GM20000 (cell line): ENCODE results near the gene TMEM139.

ENCODE experiments used
- DNase-seq: peaks from one replicate; pipeline ENCODE4 v3.0.0; 2012; ENCODE audit warnings: low spot score
- TF ChIP-seq, protein P1 (sequence below): IDR thresholded peaks from 2 replicates; pipeline ENCODE4 v1.5.1; 2012; ENCODE audit warnings: mild to moderate bottlenecking, control low read depth; ENCODE audit errors: extremely low read depth, missing control alignments

Gene TMEM139

DNA sequence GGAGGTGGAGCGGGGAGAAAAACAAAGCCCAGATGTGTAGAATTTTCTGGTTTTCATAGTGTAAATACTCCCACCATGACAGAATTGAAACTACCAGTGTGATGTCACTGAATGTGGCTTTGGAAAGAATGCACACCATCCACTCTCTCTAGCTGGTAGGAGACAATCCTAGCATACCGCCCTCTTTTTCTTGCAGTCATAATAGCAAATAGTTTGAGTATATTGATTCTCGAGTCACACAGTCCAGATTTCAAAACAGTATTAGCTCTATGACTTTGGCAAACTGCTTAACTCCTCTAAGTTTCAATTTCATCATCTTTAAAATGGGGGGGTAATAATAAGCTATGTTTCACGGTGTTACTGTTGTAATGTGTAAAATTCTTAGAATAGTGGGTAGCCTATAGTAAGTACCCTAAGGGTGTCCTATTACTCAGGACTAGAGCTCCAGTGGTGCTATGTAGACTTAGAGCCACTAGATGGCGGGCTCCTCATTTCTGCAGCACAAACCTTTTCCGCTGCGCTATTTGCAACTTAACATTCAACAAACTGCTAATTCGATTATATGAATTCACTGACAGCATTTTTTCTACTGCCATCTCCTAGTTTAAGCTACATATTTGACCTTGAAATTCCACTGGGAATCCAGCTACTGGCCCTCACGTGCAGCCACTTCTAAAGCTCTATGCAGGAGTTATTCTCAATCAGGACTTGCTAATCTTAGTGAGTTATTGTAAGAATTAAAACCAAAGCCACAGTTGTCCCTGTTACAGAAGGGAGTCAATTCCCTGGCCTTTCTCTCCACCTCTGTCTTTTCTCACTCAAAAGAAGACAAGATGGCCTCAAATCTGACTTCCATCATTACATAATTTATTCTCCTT, 44.2 kb upstream of the TMEM139 start:
- peak; percentile 56 for DNase-seq
- TF ChIP-seq, protein P1, sequence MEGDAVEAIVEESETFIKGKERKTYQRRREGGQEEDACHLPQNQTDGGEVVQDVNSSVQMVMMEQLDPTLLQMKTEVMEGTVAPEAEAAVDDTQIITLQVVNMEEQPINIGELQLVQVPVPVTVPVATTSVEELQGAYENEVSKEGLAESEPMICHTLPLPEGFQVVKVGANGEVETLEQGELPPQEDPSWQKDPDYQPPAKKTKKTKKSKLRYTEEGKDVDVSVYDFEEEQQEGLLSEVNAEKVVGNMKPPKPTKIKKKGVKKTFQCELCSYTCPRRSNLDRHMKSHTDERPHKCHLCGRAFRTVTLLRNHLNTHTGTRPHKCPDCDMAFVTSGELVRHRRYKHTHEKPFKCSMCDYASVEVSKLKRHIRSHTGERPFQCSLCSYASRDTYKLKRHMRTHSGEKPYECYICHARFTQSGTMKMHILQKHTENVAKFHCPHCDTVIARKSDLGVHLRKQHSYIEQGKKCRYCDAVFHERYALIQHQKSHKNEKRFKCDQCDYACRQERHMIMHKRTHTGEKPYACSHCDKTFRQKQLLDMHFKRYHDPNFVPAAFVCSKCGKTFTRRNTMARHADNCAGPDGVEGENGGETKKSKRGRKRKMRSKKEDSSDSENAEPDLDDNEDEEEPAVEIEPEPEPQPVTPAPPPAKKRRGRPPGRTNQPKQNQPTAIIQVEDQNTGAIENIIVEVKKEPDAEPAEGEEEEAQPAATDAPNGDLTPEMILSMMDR, result peak; percentile 81

DNA sequence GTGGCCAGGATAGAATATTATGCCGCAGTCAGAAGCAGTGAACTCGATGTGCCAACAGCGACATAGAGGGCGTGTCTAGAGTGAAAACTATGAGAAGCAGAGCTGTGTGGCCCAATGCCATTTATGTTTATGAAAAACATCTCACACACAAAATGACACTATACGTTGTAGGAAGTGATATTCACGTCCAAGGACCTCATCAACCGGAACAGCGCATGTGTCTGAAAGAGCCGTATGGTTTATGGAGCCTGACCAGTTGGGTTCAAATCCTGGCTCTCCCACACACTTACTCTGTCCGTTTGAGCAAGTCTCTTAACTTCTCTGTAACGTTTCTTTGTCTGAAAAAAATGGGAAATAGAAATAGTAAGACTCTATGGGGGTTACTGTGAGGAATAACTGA, 42.5 kb upstream of the TMEM139 start:
- TF ChIP-seq, protein P1, result no peak
- no peak for DNase-seq

DNA sequence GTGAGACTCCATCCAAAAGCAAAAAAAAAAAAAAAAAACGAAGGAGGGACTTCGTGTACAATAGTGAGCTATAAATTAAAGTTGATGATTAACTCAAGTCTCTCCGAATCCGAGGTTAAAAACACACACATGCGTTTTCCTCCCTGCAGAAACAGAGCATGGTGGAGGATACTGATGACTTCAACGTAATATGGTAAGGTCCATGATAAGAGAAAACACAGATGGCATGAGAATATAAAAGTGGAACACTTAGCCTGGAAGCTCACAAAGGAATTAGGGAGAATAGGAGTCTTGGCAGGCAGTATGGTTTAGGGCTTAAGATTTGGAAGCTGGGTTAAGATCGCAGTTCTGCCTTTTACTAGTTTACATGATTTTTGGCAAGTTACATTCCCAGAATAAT, 41.6 kb upstream of the TMEM139 start:
- TF ChIP-seq, protein P1, result no peak
- no peak for DNase-seq

DNA sequence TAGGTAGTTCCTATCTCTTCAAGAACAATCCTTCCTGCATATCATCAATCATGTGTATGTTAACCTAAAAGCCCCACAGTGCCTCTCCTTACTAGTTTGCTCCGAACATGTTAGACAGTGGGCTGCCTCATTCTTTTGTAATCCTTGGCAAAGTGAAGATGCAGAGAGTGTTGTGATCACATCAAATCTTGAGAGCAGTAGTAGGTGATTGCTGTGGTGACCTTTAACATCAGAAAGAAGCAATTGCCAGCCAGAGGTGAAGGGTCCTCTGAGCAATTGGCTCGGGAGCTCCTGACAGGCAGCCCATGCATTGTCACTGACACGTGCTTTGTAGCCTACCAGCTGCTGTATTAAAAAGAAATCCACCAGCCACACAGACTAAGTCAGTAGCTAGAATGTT, 41.1 kb upstream of the TMEM139 start:
- TF ChIP-seq, protein P1, result no peak

DNA sequence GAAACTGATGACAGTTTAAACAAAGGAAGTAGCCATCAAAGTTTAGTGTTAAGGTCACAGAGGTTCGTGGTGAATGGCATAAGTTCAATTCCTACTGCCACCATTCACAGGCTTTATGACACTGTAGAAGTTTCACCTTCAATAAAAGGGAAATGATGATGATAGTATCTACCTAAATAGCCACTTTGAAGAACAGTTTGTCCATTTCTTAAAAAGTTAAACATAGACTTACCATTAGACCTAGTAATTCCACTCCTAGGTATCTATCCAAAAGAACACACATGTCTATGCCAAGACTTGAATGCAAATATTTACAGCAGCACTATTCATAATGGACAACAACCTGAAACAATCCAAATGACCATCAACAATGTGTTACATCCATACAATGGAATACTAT, 40.4 kb upstream of the TMEM139 start:
- no peak for DNase-seq
- TF ChIP-seq, protein P1, result no peak

More for the DNA sequence above, 41.1 kb upstream of the TMEM139 start:
- DNase-seq, result no peak

DNA sequence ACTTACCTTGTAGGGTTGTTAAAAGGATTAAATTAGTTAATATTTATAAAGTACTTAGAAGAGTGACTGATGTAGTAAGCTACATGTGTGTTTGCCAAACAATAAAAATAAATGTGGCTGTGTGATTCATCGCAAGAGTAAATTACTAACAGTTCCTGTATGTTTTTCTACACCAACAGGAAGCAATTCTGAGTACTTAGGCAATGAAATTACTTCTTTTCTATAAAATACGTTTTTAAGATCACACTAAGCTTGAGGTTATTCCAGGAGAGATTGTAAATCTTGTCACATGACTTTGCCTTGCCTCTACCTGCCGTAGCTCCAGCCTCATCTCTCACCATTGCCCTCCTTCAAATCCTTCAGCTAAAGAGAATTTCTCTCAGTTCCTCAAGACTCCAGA, 39.6 kb upstream of the TMEM139 start:
- DNase-seq, result no peak
- TF ChIP-seq, protein P1, result no peak

DNA sequence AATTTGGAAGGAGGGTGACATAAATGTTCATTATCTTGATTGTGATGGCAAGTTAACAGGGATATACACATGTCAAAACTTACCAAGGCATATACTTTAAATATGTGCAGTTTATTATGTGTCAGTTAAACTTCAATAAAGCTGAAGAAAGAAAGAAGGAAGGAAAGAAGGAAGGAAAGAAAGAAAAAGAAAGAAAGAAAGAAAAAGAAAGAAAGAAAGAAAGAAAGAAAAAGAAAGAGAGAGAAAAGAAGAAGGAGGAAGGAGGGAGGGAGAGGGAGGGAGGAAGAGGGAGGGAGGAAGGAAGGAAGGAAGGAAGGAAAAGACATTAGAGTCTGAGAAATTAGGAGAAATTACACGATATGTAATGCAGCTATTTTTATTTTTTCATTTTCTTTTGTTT, 37.4 kb upstream of the TMEM139 start:
- no peak for DNase-seq
- TF ChIP-seq, protein P1, result no peak
